MM.1S (cell line): ENCODE results near the gene PPP3R1.

Experiments
- CTCF ChIP-seq: fragments of 300-600 bp; sonication (generic); IDR thresholded peaks from 2 replicates; pipeline ENCODE4 v1.5.1; 2016; ENCODE audit warnings: antibody characterized with exemption, low read length, mixed read lengths
- EZH2 ChIP-seq: fragments of 300-600 bp; sonication (generic); optimal IDR thresholded peaks from 2 replicates; pipeline ENCODE3; 2017; ENCODE audit warnings: low read depth, mild to moderate bottlenecking, antibody characterized with exemption, low read length, mixed read lengths
- EZH2phosphoT487 ChIP-seq: fragments of 300-600 bp; sonication (generic); IDR thresholded peaks from 2 replicates; pipeline ENCODE4 v1.6.1; 2018; ENCODE audit warnings: antibody characterized with exemption, low read length

- no peak for TF ChIP-seq EZH2
- TF ChIP-seq CTCF, result peak; percentile 69
- no peak for TF ChIP-seq EZH2phosphoT487
Observed at GRCh38 chr2:68251187-68251854, 1.0 kb downstream of the PPP3R1 start.
